Stimulated activated CD4-positive, alpha-beta T cell treated with anti-CD3 and anti-CD28 coated beads, Interleukin-1b, Interleukin-23, amount 100 ng/mL, for 1 hour (primary cell): ENCODE measurements around the gene MAP4K2.

Experiments
- DNase-seq, 2 donors: peaks; one replicate each; pipeline ENCODE4 v3.0.0-alpha.2; 2020; ENCODE audit warnings: low read depth in 2 of 2

MAP4K2 gene

GRCh38 chr11:64791781-64792291 lies 11.2 kb downstream of the MAP4K2 start:
- no peak for DNase-seq

- DNase-seq, result no peak
These were observed 12.6 kb downstream of the MAP4K2 start for GRCh38 chr11:64790205-64791095.

- no peak for DNase-seq
These were observed 13.4 kb downstream of the MAP4K2 start for GRCh38 chr11:64789331-64790204.

DNA sequence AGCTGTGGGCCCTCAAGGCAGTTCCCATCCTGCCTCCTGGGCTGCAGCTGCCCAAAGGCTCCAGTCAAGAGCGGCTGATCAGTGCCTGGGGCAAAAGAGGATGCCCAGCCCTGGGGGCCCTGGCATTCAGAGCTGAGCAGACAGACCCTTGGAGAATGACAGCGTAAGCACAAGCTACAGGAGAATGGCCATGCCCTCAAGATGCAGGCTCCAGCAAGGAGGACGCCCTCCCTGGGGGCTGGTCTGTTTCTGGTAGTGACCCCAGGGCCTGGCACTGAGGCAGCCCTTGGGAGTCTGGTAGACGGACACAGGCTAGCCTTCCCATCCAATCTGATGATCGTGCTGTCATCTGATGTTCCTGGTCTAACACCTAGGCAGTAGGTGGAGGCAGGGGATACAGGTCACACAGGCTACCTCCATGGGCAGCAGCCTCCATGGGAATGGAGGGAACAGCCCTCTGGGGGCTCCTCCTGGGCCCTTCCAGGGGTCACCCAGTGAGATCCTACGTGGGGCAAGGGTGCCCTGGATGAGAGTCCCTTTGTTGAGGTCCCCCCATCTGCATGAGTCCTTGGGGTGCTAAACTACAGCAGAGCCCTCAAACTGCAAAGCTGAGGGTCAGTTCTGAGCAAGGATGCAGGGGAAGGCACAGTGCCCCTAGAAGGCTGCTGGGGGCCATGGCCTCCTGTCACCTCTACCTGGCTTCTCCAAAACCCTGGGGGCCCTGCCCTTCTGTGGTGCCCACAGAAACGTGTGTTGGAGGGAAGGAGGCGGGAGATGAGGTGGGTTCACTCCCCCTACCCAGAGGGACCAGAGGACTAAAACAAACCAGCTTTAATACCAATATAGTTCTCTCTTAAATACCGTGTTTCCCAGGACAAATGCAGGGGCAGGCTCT lies 14.4 kb downstream of the MAP4K2 start:
- no peak for DNase-seq

- DNase-seq, result no peak
These were observed 15.3 kb downstream of the MAP4K2 start for GRCh38 chr11:64787526-64788320.

DNA sequence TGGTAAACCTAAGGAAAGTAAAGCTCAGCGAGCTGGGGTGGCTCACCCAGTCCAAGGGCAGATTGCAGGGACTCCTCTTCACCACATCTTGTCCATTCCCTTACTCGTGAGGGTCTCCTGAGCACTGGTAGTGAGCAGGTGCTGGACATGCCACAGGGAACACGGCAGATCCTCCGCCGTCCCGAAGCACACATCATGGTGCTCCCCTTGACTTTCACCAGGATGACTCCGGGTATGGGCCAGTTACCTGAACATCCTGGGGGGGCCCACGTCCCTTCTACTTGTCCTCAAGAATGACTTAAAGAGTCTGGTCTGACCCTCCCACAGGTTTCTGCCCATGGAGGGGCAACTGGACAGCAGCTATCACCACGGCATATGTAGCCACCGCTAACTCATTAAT lies 16.7 kb downstream of the MAP4K2 start:
- no peak for DNase-seq

- DNase-seq, result no peak
These were observed 18.0 kb downstream of the MAP4K2 start for GRCh38 chr11:64784813-64785581.

GRCh38 chr11:64778473-64779298 lies 24.3 kb downstream of the MAP4K2 start, which contains the start of gene SF1:
Gene SF1 (minus strand): TSS chr11:64778542. CDS start chr11:64778392, 150 bp downstream.
- peak; percentile 94 to 99 for DNase-seq

DNA sequence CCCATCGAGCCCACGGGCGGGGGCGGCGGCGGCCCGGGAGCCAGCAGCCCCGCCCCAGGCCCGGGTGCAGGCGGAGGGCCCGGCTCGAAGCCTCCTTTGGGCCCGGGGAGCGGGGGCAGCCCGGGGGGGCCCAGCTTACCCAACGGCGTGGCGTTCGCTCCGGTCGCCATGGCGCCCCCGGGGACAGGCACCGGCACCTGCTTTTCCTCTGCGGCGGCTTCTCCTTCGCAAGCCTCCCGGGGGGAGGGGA lies 24.9 kb downstream of the MAP4K2 start:
- DNase-seq, result no peak

GRCh38 chr11:64777449-64778222 lies 25.4 kb downstream of the MAP4K2 start:
- peak; percentile 59 to 60 for DNase-seq

DNA sequence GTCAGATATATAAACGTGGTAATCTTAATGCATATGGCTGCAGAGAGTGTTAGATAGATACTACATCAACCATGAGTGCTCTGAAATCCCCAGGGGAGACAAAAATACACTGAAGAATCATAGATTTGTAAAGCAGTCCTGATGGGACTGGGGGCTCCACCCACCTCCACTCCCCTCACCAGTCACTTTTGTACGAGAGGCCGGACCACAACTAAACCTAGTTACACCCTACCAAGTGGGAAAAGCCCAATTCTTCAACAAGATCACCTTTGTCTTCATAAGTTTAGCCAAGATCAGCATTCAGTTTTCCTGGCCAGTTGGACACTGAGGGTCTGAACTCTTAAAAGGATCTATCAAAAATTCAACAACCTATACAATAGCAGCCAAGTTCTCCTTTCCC lies 26.1 kb downstream of the MAP4K2 start:
- DNase-seq, result no peak

DNA sequence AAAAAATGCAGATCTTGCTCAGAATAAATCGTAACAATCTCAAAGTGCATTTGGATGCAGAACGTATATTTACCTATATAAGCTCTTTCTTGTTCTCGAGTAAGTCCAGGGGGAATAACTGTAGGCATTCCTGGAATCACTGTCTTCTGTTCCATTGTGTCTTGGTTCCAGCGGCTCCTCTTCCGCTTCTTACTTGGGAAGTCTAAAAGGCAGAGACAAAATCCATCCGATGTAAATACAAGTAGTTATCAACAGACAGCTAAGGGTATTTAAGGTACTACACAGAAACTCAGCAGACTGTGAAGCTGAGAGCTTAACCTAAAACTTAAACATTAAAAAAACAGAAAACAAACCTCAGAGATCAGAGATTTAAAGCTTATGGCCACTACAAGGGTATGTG lies 26.6 kb downstream of the MAP4K2 start:
- no peak for DNase-seq

GRCh38 chr11:64774144-64774543 lies 28.9 kb downstream of the MAP4K2 start:
- DNase-seq, result no peak

GRCh38 chr11:64772303-64773018 lies 30.6 kb downstream of the MAP4K2 start:
- no peak for DNase-seq

- DNase-seq, result no peak
These were observed 31.2 kb downstream of the MAP4K2 start for GRCh38 chr11:64771861-64772260.

DNA sequence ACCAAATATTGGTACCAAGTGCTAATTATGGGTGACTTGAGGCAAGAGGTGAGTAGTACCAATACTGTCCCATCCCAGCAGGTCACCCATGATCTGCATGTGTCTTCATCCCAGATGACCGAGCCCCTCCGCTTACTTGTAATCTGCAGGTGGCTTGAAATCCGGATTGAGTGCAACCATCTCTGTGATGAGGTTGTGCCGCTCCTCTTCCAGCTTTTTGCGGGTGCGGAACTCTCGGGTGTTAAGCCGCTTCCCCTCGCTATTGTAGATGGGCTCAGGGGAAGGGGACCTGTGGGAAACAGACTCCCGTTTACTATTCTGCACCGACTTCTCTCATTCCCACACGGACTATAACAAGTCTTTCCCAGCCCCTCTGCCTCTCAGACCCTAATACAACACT lies 32.9 kb downstream of the MAP4K2 start:
- DNase-seq, result no peak

DNA sequence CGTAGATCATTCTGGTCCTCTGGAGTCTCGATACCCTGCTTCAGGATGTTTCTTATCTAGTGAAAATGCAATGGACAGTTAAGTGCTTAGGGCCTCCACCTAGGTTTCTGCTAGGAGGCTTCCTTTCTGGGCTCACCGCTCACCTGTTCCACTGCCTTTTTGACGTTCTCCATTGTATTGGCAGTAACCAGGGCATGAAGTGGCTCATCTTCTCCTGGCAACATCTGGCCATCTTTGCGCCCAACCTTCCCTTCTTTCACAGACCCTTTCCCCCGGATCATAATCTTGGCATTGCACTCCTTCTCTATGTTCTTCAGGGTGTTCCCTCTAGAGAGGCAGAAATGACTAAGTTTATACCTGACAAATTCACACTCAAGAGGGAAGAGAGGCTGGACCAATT lies 33.7 kb downstream of the MAP4K2 start:
- no peak for DNase-seq

- DNase-seq, result no peak
These were observed 34.7 kb downstream of the MAP4K2 start for GRCh38 chr11:64768300-64768694.
